CD4-positive, CD25-positive, alpha-beta regulatory T cell (primary cell): ENCODE data around the gene ZBTB45. TPM values are rescaled to one million over a fixed set of nuclear protein-coding genes. Genes with fewer than 3 reads are reported as not detected.

Experiments used
- polyA plus RNA-seq, 4 donors: library from polyadenylated mRNA; unstranded; fragments of 300-500 nt; fragmentation: Illumina TruSeq; gene quantifications; one replicate each; pipeline ENCODE4 v1.2.3, GENCODE V29; 2021
- total RNA-seq: library from RNA; stranded (reverse); gene quantifications from one replicate; pipeline ENCODE4 v1.2.3, GENCODE V29; 2022

The ZBTB45 gene
- total and polyA plus RNA-seq, 5 donors from 2014 or later: 4.2 to 8.0 (median 5.0) TPM

Other genes with a start within 250 kb of the ZBTB45 start
- 6.7 TPM for gene ZNF8, start 240.9 kb downstream of the ZBTB45 start, total RNA-seq
- under 1 TPM; 0.33 to 0.87 (median 0.61) TPM for gene ZNF8, start 240.9 kb downstream of the ZBTB45 start, polyA plus RNA-seq
- 117 TPM for gene ERVK3-1, start 214.4 kb downstream of the ZBTB45 start, total RNA-seq
- 10 to 100 TPM; 65.9 to 85.8 (median 77.4) TPM for gene ERVK3-1, start 214.4 kb downstream of the ZBTB45 start, polyA plus RNA-seq
- 2.1 TPM for gene ZSCAN22, start 192.8 kb downstream of the ZBTB45 start, total RNA-seq
- 1 to 10 TPM in 2 of 4 donors, under 1 TPM in 2; 0.31 to 2.6 (median 1.3) TPM for gene ZSCAN22, start 192.8 kb downstream of the ZBTB45 start, polyA plus RNA-seq
- 11.8 TPM for gene A1BG, start 166.3 kb downstream of the ZBTB45 start, total RNA-seq
- gene A1BG, start 166.3 kb downstream of the ZBTB45 start, polyA plus RNA-seq: 10 to 100 TPM; 32.0 to 53.7 (median 39.8) TPM
- 0.27 TPM for gene ZNF497, start 157.1 kb downstream of the ZBTB45 start, total RNA-seq
- gene ZNF497, start 157.1 kb downstream of the ZBTB45 start, polyA plus RNA-seq: under 1 TPM; 0.34 to 0.79 (median 0.41) TPM
- gene ZNF837, start 138.8 kb downstream of the ZBTB45 start, total RNA-seq: 1.1 TPM
- 1 to 10 TPM; 2.5 to 7.7 (median 4.6) TPM for gene ZNF837, start 138.8 kb downstream of the ZBTB45 start, polyA plus RNA-seq
- 747 TPM for gene RPS5, start 132.5 kb downstream of the ZBTB45 start, total RNA-seq
- 1,000 to 10,000 TPM in 3 of 4 donors, 100 to 1,000 TPM in 1; 916 to 1,786 (median 1,426) TPM for gene RPS5, start 132.5 kb downstream of the ZBTB45 start, polyA plus RNA-seq
- 0.39 TPM for gene RNF225, start 124.2 kb downstream of the ZBTB45 start, total RNA-seq
- gene RNF225, start 124.2 kb downstream of the ZBTB45 start, polyA plus RNA-seq: not detected
- 1.7 TPM for gene ZNF584, start 111.2 kb downstream of the ZBTB45 start, total RNA-seq
- gene ZNF584, start 111.2 kb downstream of the ZBTB45 start, polyA plus RNA-seq: 1 to 10 TPM; 5.4 to 8.8 (median 5.8) TPM
- gene ZNF132, start 79.7 kb downstream of the ZBTB45 start, total RNA-seq: 1.2 TPM
- gene ZNF132, start 79.7 kb downstream of the ZBTB45 start, polyA plus RNA-seq: 1 to 10 TPM in 1 of 4 donors, under 1 TPM in 3; 0.76 to 2.0 (median 0.96) TPM
- 6.5 TPM for gene ZNF324B, start 68.2 kb downstream of the ZBTB45 start, total RNA-seq
- gene ZNF324B, start 68.2 kb downstream of the ZBTB45 start, polyA plus RNA-seq: 1 to 10 TPM in 1 of 4 donors, under 1 TPM in 3; 0.81 to 1.4 (median 0.90) TPM
- gene ZNF324, start 52.7 kb downstream of the ZBTB45 start, total RNA-seq: 15.1 TPM
- 10 to 100 TPM in 2 of 4 donors, 1 to 10 TPM in 2; 5.3 to 12.7 (median 10.2) TPM for gene ZNF324, start 52.7 kb downstream of the ZBTB45 start, polyA plus RNA-seq
- 10.5 TPM for gene ZNF446, start 43.5 kb downstream of the ZBTB45 start, total RNA-seq
- 1 to 10 TPM; 1.7 to 5.2 (median 3.8) TPM for gene ZNF446, start 43.5 kb downstream of the ZBTB45 start, polyA plus RNA-seq
- 5.5 TPM for gene SLC27A5, start 7.8 kb downstream of the ZBTB45 start, total RNA-seq
- gene SLC27A5, start 7.8 kb downstream of the ZBTB45 start, polyA plus RNA-seq: 10 to 100 TPM; 14.4 to 26.7 (median 20.4) TPM
- 379 TPM for gene TRIM28, start 24.3 kb upstream of the ZBTB45 start, total RNA-seq
- 10 to 100 TPM; 34.5 to 52.4 (median 44.0) TPM for gene TRIM28, start 24.3 kb upstream of the ZBTB45 start, polyA plus RNA-seq
- gene CHMP2A, start 35.3 kb upstream of the ZBTB45 start, total RNA-seq: 83.1 TPM
- 100 to 1,000 TPM; 210 to 273 (median 240) TPM for gene CHMP2A, start 35.3 kb upstream of the ZBTB45 start, polyA plus RNA-seq
- 50.2 TPM for gene UBE2M, start 38.8 kb upstream of the ZBTB45 start, total RNA-seq
- 10 to 100 TPM in 2 of 4 donors, 1 to 10 TPM in 2; 8.7 to 17.2 (median 12.9) TPM for gene UBE2M, start 38.8 kb upstream of the ZBTB45 start, polyA plus RNA-seq
- gene MZF1, start 53.5 kb upstream of the ZBTB45 start, total RNA-seq: 15.6 TPM
- gene MZF1, start 53.5 kb upstream of the ZBTB45 start, polyA plus RNA-seq: 1 to 10 TPM; 7.4 to 8.9 (median 7.9) TPM